Middle frontal gyrus (tissue), 1 donor: ENCODE results near the gene C19orf47.

Source experiments
- DNase-seq: peaks from one replicate; pipeline ENCODE4 v3.0.0-alpha.2; 2015; ENCODE audit warnings: low spot score; ENCODE audit errors: extremely low spot score

Gene C19orf47

GRCh38 chr19:40348125-40348913, at the start of gene C19orf47, which contains the start of gene PLD3:
TSS of gene C19orf47 (minus strand) at chr19:40348397. CDS start at chr19:40341857, 6,540 bp downstream.
TSS of gene PLD3 (plus strand) at chr19:40348695. CDS start at chr19:40366484, 17,789 bp downstream.
- peak; percentile 99 for DNase-seq

GRCh38 chr19:40397568-40397906, 49.3 kb upstream of the C19orf47 start:
- no peak for DNase-seq

- no peak for DNase-seq
These were observed 48.8 kb upstream of the C19orf47 start for GRCh38 chr19:40396886-40397567.

- no peak for DNase-seq
These were observed 47.8 kb upstream of the C19orf47 start for GRCh38 chr19:40395956-40396355.

- no peak for DNase-seq
These were observed 46.6 kb upstream of the C19orf47 start for GRCh38 chr19:40394816-40395210.

GRCh38 chr19:40393894-40394815, 46.0 kb upstream of the C19orf47 start:
- DNase-seq = no peak

- DNase-seq = no peak
These were observed 44.8 kb upstream of the C19orf47 start for GRCh38 chr19:40392894-40393517.

GRCh38 chr19:40392123-40392522, 43.9 kb upstream of the C19orf47 start:
- no peak for DNase-seq

GRCh38 chr19:40390084-40390742, 42.0 kb upstream of the C19orf47 start, which contains the start of gene HIPK4:
TSS of gene HIPK4 (minus strand) at chr19:40390181. CDS start at chr19:40389902, 279 bp downstream.
- DNase-seq = no peak

GRCh38 chr19:40389404-40390083, 41.3 kb upstream of the C19orf47 start:
- DNase-seq = no peak

GRCh38 chr19:40388481-40388880, 40.3 kb upstream of the C19orf47 start:
- no peak for DNase-seq

GRCh38 chr19:40387155-40387554, 39.0 kb upstream of the C19orf47 start:
- no peak for DNase-seq

GRCh38 chr19:40383668-40384248, 35.6 kb upstream of the C19orf47 start:
- no peak for DNase-seq

GRCh38 chr19:40381321-40381720, 33.1 kb upstream of the C19orf47 start:
- no peak for DNase-seq

- DNase-seq = no peak
These were observed 32.2 kb upstream of the C19orf47 start for GRCh38 chr19:40380199-40381037.

- DNase-seq = no peak
These were observed 31.4 kb upstream of the C19orf47 start for GRCh38 chr19:40379446-40380198.

- DNase-seq = no peak
These were observed 30.3 kb upstream of the C19orf47 start for GRCh38 chr19:40378509-40378908.

- no peak for DNase-seq
These were observed 29.7 kb upstream of the C19orf47 start for GRCh38 chr19:40377876-40378385.
